GM23338 (cell line): Measurements from ENCODE around the gene SUMO4.

Experiments
- EZH2 ChIP-seq: fragments of 200-600 bp; sonication (generic); IDR thresholded peaks from one replicate; pipeline ENCODE4 v1.8.0; 2017; ENCODE audit warnings: antibody characterized with exemption, mild to moderate bottlenecking, low read depth; ENCODE audit not compliant: unreplicated experiment
- EZH2phosphoT487 ChIP-seq: fragments of 200-600 bp; sonication (generic); IDR thresholded peaks from one replicate; pipeline ENCODE4 v1.8.1; 2018; ENCODE audit warnings: antibody characterized with exemption; ENCODE audit not compliant: unreplicated experiment
- POLR2AphosphoS5 ChIP-seq: IDR thresholded peaks from 2 replicates; pipeline ENCODE4 v1.6.1; 2016; ENCODE audit warnings: antibody characterized with exemption, low read depth
- TF ChIP-seq, protein P1 (sequence below), 2 experiments: fragments of 200-600 bp in 1 of 2; sonication (generic) in 1 of 2; conservative IDR thresholded peaks; 2 replicates each; pipeline versions ENCODE4 v1.5.1 to v1.6.1; 2016 to 2017; ENCODE audit warnings: antibody characterized with exemption in 2 of 2, low read depth in 2 of 2, mild to moderate bottlenecking in 2 of 2, moderate library complexity in 1 of 2
- TF ChIP-seq, protein P2 (sequence below): IDR thresholded peaks from 2 replicates; pipeline ENCODE4 v1.6.1; 2016; ENCODE audit warnings: antibody characterized with exemption

DNA sequence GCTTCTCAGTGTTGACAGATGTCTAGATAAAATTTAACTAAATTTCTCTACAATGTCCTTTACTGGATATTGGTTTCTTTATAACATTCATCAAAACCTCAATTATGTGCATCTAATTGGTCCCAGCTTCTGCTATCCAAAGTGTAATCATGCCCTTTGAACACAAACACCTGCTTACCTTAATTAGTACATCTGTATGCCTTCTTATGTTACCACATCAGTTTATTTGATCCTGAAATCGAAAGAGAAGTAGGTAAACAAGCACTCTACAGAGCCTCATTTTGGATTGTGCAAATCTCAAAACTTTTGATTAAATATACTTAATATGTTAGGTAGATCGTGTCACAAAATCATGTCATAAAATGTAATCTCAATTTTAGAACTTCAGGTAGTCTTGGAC, 46.1 kb upstream of the SUMO4 start:
- TF ChIP-seq, protein P1, sequence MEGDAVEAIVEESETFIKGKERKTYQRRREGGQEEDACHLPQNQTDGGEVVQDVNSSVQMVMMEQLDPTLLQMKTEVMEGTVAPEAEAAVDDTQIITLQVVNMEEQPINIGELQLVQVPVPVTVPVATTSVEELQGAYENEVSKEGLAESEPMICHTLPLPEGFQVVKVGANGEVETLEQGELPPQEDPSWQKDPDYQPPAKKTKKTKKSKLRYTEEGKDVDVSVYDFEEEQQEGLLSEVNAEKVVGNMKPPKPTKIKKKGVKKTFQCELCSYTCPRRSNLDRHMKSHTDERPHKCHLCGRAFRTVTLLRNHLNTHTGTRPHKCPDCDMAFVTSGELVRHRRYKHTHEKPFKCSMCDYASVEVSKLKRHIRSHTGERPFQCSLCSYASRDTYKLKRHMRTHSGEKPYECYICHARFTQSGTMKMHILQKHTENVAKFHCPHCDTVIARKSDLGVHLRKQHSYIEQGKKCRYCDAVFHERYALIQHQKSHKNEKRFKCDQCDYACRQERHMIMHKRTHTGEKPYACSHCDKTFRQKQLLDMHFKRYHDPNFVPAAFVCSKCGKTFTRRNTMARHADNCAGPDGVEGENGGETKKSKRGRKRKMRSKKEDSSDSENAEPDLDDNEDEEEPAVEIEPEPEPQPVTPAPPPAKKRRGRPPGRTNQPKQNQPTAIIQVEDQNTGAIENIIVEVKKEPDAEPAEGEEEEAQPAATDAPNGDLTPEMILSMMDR (conservative IDR thresholded peaks at IDR 0.05; ENCODE audit: low read depth in 2 of 2): no peak
- TF ChIP-seq EZH2 (no peak), EZH2phosphoT487 (no peak), POLR2AphosphoS5 (no peak)
- TF ChIP-seq, protein P2, sequence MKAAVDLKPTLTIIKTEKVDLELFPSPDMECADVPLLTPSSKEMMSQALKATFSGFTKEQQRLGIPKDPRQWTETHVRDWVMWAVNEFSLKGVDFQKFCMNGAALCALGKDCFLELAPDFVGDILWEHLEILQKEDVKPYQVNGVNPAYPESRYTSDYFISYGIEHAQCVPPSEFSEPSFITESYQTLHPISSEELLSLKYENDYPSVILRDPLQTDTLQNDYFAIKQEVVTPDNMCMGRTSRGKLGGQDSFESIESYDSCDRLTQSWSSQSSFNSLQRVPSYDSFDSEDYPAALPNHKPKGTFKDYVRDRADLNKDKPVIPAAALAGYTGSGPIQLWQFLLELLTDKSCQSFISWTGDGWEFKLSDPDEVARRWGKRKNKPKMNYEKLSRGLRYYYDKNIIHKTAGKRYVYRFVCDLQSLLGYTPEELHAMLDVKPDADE: no peak
